ENCODE data around the gene KCNE4. TPM values are rescaled to one million over a fixed set of nuclear protein-coding genes. Genes with fewer than 3 reads are reported as not detected.

Gene KCNE4
- 3.5 and 3.7 TPM in 2 replicates for total RNA-seq
- long read RNA-seq, transcript KCNE4-201 (2 exons, 3,291 nt): major isoform, 7 of 10 reads
- long read RNA-seq, partial matches to known transcripts: 0 of 10 reads
- long read RNA-seq, other reads (novel, unspliced or antisense): 3 of 10 reads

GRCh38 chr2:223051693-223052289 is at the start of gene KCNE4:
KCNE4 (plus strand) TSS chr2:223052190; CDS start chr2:223052831, 641 bp downstream.
- H3K4me3 Mint-ChIP-seq (ENCODE audit: unreplicated experiment): peak within 1 kb of the TSS; percentile 63
- no peak for DNase-seq (ENCODE audit: extremely low spot score, unreplicated experiment)
- no peaks in the 10 kb centered on the region for H3K27me3 Mint-ChIP-seq (ENCODE audit: unreplicated experiment)
- peaks cover 85% of the 10 kb centered on the region for H3K4me1 Mint-ChIP-seq (ENCODE audit: unreplicated experiment)
- H3K36me3 Mint-ChIP-seq (ENCODE audit: unreplicated experiment): no peaks in the 10 kb centered on the region
- H3K27ac Mint-ChIP-seq (ENCODE audit: unreplicated experiment): peak within 1 kb of the TSS; percentile 97
- TF ChIP-seq CTCF (IDR thresholded peaks at IDR 0.05): no peak
- no peaks in the 10 kb centered on the region for H3K9me3 Mint-ChIP-seq (ENCODE audit: unreplicated experiment)

GRCh38 chr2:223003191-223003590 is 48.8 kb upstream of the KCNE4 start:
- H3K27ac Mint-ChIP-seq (ENCODE audit: unreplicated experiment): peak overlapping the region; percentile 47
- H3K4me1 Mint-ChIP-seq (ENCODE audit: unreplicated experiment): peaks cover 43% of the 10 kb centered on the region
- no peak for TF ChIP-seq CTCF (IDR thresholded peaks at IDR 0.05)
- no peaks in the 10 kb centered on the region for H3K27me3 Mint-ChIP-seq (ENCODE audit: unreplicated experiment)
- H3K9me3 Mint-ChIP-seq (ENCODE audit: unreplicated experiment): peaks cover 3% of the 10 kb centered on the region
- no peak overlapping the region for H3K4me3 Mint-ChIP-seq (ENCODE audit: unreplicated experiment)
- DNase-seq (ENCODE audit: extremely low spot score, unreplicated experiment): no peak
- H3K36me3 Mint-ChIP-seq (ENCODE audit: unreplicated experiment): peaks cover 4% of the 10 kb centered on the region

GRCh38 chr2:223005496-223005895 is 46.5 kb upstream of the KCNE4 start:
- peaks cover 2% of the 10 kb centered on the region for H3K36me3 Mint-ChIP-seq (ENCODE audit: unreplicated experiment)
- H3K4me1 Mint-ChIP-seq (ENCODE audit: unreplicated experiment): peaks cover 61% of the 10 kb centered on the region
- DNase-seq (ENCODE audit: extremely low spot score, unreplicated experiment): no peak
- H3K9me3 Mint-ChIP-seq (ENCODE audit: unreplicated experiment): no peaks in the 10 kb centered on the region
- no peak for TF ChIP-seq CTCF (IDR thresholded peaks at IDR 0.05)
- no peaks in the 10 kb centered on the region for H3K27me3 Mint-ChIP-seq (ENCODE audit: unreplicated experiment)
- H3K4me3 Mint-ChIP-seq (ENCODE audit: unreplicated experiment): no peak overlapping the region
- H3K27ac Mint-ChIP-seq (ENCODE audit: unreplicated experiment): peak overlapping the region; percentile 24

- Mint-ChIP-seq H3K27me3 (ENCODE audit: unreplicated experiment) (no peaks in the 10 kb centered on the region), H3K27ac (ENCODE audit: unreplicated experiment) (peak overlapping the region; percentile 93), H3K36me3 (ENCODE audit: unreplicated experiment) (peaks cover 2% of the 10 kb centered on the region), H3K9me3 (ENCODE audit: unreplicated experiment) (no peaks in the 10 kb centered on the region), H3K4me1 (ENCODE audit: unreplicated experiment) (peaks cover 48% of the 10 kb centered on the region), H3K4me3 (ENCODE audit: unreplicated experiment) (no peak overlapping the region)
- DNase-seq (ENCODE audit: extremely low spot score, unreplicated experiment): peak; percentile 23
- TF ChIP-seq CTCF (IDR thresholded peaks at IDR 0.05): no peak
These were observed 44.5 kb upstream of the KCNE4 start for GRCh38 chr2:223007531-223007930.

GRCh38 chr2:223008162-223008561 is 43.8 kb upstream of the KCNE4 start:
- Mint-ChIP-seq H3K4me1 (ENCODE audit: unreplicated experiment) (peaks cover 43% of the 10 kb centered on the region), H3K36me3 (ENCODE audit: unreplicated experiment) (peaks cover 2% of the 10 kb centered on the region), H3K9me3 (ENCODE audit: unreplicated experiment) (peaks cover 3% of the 10 kb centered on the region), H3K27ac (ENCODE audit: unreplicated experiment) (peak overlapping the region; percentile 93), H3K4me3 (ENCODE audit: unreplicated experiment) (peak overlapping the region; percentile 15), H3K27me3 (ENCODE audit: unreplicated experiment) (no peaks in the 10 kb centered on the region)
- no peak for DNase-seq (ENCODE audit: extremely low spot score, unreplicated experiment)
- TF ChIP-seq CTCF (IDR thresholded peaks at IDR 0.05): no peak
